Measurements from ENCODE around the gene TMEM51.
A peak's percentile ranks its signal among the peaks of the same experiment; 100 is the strongest.

TMEM51 gene

DNA sequence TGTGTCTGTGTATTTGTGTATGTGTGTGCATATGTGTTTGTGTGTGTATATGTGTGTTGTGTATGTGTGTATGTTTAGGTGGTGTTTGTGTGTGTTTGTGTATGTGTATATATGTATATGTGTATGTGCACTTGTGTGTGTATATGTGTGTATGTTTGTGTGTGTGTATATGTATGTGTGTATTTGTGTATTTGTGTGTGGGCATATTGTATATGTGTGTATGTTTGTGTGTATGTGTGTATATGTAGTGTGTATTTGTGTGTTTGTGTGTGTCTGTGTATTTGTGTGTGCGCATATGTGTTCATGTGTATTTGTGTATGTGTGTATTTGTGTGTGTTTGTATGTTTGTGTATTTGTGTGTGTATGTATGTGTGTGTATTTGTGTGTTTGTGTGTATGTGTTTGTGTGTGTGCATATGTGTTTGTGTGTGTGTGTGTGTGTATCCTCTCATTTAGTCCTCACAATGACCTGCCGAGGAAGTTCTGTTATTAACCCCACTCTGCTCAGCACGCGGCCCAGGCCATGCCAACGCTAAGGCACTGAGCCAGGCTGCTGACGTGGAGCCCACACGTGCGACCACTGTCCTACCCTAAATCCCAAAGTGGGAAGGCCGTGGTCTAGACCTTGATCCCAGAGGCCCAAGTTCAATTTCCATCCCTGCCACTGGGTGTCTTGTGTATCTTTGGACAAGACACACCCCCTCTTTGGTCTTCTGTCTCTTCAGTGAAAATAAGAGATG lies 43.2 kb upstream of the TMEM51 start:
- H3K4me3 ChIP-seq (ENCODE audit: control insufficient read depth, low read depth, low read length): no peak overlapping the region
- TF ChIP-seq, protein P1, sequence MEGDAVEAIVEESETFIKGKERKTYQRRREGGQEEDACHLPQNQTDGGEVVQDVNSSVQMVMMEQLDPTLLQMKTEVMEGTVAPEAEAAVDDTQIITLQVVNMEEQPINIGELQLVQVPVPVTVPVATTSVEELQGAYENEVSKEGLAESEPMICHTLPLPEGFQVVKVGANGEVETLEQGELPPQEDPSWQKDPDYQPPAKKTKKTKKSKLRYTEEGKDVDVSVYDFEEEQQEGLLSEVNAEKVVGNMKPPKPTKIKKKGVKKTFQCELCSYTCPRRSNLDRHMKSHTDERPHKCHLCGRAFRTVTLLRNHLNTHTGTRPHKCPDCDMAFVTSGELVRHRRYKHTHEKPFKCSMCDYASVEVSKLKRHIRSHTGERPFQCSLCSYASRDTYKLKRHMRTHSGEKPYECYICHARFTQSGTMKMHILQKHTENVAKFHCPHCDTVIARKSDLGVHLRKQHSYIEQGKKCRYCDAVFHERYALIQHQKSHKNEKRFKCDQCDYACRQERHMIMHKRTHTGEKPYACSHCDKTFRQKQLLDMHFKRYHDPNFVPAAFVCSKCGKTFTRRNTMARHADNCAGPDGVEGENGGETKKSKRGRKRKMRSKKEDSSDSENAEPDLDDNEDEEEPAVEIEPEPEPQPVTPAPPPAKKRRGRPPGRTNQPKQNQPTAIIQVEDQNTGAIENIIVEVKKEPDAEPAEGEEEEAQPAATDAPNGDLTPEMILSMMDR (conservative IDR thresholded peaks at IDR 0.05; ENCODE audit: control insufficient read depth, insufficient read depth, low read depth, low read length): no peak
- DNase-seq (ENCODE audit: low read depth): no peak

DNA sequence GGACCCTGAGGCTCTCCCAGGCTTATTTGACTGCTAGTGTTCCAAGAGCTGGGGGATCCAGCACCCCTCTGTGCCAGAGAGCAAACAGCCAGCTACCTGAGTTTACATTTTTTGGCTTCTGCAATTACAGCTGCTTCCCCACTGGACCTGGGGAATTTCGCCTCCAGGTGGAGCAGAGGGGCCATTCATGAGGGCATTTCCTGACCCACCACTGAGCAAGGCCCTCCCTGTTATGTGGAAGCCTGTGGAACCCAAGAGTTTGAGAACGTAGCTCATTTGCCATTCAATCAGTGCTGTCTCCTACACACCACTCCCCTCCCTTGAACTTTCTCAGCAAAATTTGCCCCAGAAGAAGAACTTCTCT lies 42.7 kb upstream of the TMEM51 start:
- no peak for DNase-seq (ENCODE audit: low read depth)
- TF ChIP-seq, protein P1 (conservative IDR thresholded peaks at IDR 0.05; ENCODE audit: control insufficient read depth, insufficient read depth, low read depth, low read length): no peak
- no peak overlapping the region for H3K4me3 ChIP-seq (ENCODE audit: control insufficient read depth, low read depth, low read length)

DNA sequence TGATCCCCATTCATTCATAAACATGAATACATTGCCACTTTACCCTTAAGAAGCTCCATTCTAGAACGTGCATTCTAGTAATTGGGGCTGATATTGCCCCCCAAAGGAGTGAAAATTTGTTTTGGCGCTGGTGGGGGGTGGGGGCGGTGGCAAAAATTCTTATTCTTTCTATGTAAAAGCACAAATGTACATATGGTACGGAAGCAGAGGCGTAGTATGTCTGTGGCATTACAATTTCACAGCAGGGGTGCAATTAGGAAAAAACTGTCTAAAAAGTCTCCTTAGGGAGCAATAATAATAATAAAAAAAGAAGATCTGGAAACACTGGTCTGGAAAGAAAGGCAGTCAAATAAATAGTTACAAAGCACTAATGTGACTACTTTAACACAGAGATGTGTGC lies 40.4 kb upstream of the TMEM51 start:
- TF ChIP-seq, protein P1 (conservative IDR thresholded peaks at IDR 0.05; ENCODE audit: control insufficient read depth, insufficient read depth, low read depth, low read length): no peak
- no peak overlapping the region for H3K4me3 ChIP-seq (ENCODE audit: control insufficient read depth, low read depth, low read length)
- DNase-seq (ENCODE audit: low read depth): no peak

DNA sequence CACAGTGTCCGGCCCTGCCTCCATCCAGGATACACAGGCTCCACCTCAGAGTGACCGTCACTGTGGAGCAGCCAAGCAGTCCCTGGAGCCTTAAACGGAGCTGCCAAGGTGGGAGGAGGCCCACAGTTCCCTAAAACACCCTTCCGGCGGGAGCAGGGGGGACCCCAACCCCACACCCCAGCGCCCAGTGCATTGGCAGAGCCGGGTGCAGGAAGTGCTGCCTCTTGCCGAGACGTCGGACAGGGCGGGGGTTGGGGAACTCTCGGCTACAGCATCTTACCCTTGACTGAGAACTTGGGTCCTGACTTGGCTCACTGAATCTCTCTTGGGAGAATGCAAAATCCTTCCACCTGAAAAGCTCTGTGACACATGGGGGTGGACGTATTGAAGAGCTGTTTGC lies 38.7 kb upstream of the TMEM51 start:
- no peak for DNase-seq (ENCODE audit: low read depth)
- H3K4me3 ChIP-seq (ENCODE audit: control insufficient read depth, low read depth, low read length): no peak overlapping the region
- TF ChIP-seq, protein P1 (conservative IDR thresholded peaks at IDR 0.05; ENCODE audit: control insufficient read depth, insufficient read depth, low read depth, low read length): no peak

DNA sequence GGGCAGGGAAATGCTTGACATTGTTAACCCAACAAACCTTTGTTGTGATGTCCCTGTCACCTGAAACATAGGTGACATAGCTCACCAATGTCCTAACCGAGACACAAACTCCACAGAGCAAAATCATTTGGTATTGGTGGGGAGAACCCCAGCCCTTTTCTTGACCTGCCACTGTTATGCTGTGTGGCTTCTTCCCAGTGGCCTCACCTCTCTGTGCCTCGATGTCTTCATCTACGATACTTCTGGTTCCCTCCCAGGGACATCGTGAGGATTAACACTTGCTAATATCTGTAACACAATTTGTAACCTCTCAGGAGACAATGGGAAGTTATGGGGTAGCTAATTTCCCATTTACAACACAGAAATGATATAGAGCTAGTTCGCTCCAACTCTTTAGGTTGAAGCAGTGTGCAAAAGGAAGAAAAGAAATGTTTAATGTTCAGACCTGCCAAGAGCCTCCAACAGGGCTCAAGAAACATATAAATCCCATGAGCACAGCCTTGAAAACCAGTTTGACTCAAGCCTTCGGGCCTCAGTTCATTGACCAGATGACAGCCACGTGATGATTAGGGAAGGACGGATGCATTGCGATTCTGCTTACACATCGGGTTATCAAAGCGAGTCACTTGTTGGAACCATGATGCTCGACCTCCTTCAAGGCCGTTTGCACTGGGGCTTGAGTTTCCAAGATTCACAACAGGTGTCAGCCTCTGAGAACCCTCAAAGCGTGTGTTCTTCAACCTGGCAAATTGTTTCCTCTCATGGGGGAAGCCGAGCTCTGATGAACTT lies 37.8 kb upstream of the TMEM51 start:
- TF ChIP-seq, protein P1 (conservative IDR thresholded peaks at IDR 0.05; ENCODE audit: control insufficient read depth, insufficient read depth, low read depth, low read length): no peak
- H3K4me3 ChIP-seq (ENCODE audit: control insufficient read depth, low read depth, low read length): no peak overlapping the region
- peak; percentile 7 for DNase-seq (ENCODE audit: low read depth)

DNA sequence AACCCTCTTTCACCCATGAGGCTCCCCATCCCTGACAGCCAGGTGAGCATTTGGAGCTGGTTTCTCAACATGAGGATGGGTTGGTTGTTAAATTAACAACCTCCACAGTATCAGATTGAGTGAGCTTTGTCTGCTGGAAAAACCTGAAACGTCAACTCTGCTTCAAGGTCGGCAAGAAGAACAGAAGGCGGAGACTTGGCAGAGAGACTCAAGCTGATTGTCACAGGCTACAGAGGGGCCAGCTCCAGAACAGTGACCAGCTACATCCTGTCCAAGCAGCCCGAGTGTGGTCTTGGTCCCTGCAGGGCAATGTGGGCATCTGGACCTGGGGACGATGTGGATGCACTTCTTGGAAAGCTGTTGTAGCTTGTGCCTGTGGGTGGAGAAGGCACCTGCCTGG lies 36.6 kb upstream of the TMEM51 start:
- no peak for DNase-seq (ENCODE audit: low read depth)
- TF ChIP-seq, protein P1 (conservative IDR thresholded peaks at IDR 0.05; ENCODE audit: control insufficient read depth, insufficient read depth, low read depth, low read length): no peak
- H3K4me3 ChIP-seq (ENCODE audit: control insufficient read depth, low read depth, low read length): no peak overlapping the region
